SK-N-SH (cell line): ENCODE measurements around the gene MACROD2.

ENCODE experiments used
- ELF1 ChIP-seq: IDR thresholded peaks from 2 replicates; pipeline ENCODE4 v1.4.0; 2012
- GATA2 ChIP-seq: sonication (generic); formaldehyde crosslinking; IDR thresholded peaks from 2 replicates; pipeline ENCODE4 v1.5.0; 2020; ENCODE audit warnings: mild to moderate bottlenecking, missing genetic modification reagents
- JUND ChIP-seq: IDR thresholded peaks from 2 replicates; pipeline ENCODE4 v1.4.0; 2012
- MXI1 ChIP-seq: IDR thresholded peaks from 2 replicates; pipeline ENCODE4 v1.6.1; 2012; ENCODE audit warnings: mild to moderate bottlenecking, low read depth, low read length, improper control_type of control experiment
- NFIC ChIP-seq: IDR thresholded peaks from 2 replicates; pipeline ENCODE4 v1.4.0; 2012; ENCODE audit warnings: borderline replicate concordance
- POLR2AphosphoS5 ChIP-seq: IDR thresholded peaks from 2 replicates; pipeline ENCODE4 v1.6.1; 2012; ENCODE audit warnings: low read depth, low read length
- SIN3A ChIP-seq: IDR thresholded peaks from 2 replicates; pipeline ENCODE4 v1.6.1; 2012; ENCODE audit warnings: low read depth, mild to moderate bottlenecking, low read length, moderate library complexity, borderline replicate concordance
- USF1 ChIP-seq: IDR thresholded peaks from 2 replicates; pipeline ENCODE4 v1.4.0; 2012; ENCODE audit warnings: low read depth, borderline replicate concordance
- USF2 ChIP-seq: fragments of 150-350 bp; IDR thresholded peaks from 2 replicates; pipeline ENCODE4 v1.6.1; 2017; ENCODE audit warnings: antibody characterized with exemption, low read length, low read depth, borderline replicate concordance
- YY1 ChIP-seq: IDR thresholded peaks from 2 replicates; pipeline ENCODE4 v1.4.0; 2012; ENCODE audit warnings: low read depth, mild to moderate bottlenecking
- ZBTB33 ChIP-seq: IDR thresholded peaks from 2 replicates; pipeline ENCODE4 v1.4.0; 2012; ENCODE audit warnings: low read depth, borderline replicate concordance
- TF ChIP-seq, protein P1 (sequence below): fragments of 200-600 bp; sonication (generic); IDR thresholded peaks from 2 replicates; pipeline ENCODE4 v1.6.1; 2017; ENCODE audit warnings: antibody characterized with exemption, mild to moderate bottlenecking, moderate library complexity
- TF ChIP-seq, protein P2 (sequence below): IDR thresholded peaks from 2 replicates; pipeline ENCODE4 v1.6.1; 2012; ENCODE audit warnings: mild to moderate bottlenecking, low read depth, low read length, moderate library complexity

GRCh38 chr20:14521436-14521835 is 526.1 kb downstream of the MACROD2 start:
- no peak for TF ChIP-seq USF1
- TF ChIP-seq ELF1, result no peak
- TF ChIP-seq, protein P1, sequence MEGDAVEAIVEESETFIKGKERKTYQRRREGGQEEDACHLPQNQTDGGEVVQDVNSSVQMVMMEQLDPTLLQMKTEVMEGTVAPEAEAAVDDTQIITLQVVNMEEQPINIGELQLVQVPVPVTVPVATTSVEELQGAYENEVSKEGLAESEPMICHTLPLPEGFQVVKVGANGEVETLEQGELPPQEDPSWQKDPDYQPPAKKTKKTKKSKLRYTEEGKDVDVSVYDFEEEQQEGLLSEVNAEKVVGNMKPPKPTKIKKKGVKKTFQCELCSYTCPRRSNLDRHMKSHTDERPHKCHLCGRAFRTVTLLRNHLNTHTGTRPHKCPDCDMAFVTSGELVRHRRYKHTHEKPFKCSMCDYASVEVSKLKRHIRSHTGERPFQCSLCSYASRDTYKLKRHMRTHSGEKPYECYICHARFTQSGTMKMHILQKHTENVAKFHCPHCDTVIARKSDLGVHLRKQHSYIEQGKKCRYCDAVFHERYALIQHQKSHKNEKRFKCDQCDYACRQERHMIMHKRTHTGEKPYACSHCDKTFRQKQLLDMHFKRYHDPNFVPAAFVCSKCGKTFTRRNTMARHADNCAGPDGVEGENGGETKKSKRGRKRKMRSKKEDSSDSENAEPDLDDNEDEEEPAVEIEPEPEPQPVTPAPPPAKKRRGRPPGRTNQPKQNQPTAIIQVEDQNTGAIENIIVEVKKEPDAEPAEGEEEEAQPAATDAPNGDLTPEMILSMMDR, result no peak
- no peak for TF ChIP-seq YY1
- no peak for TF ChIP-seq MXI1
- no peak for TF ChIP-seq POLR2AphosphoS5
- TF ChIP-seq USF2, result no peak
- no peak for TF ChIP-seq NFIC
- TF ChIP-seq ZBTB33, result no peak
- no peak for TF ChIP-seq SIN3A
- no peak for TF ChIP-seq JUND
- TF ChIP-seq, protein P2, sequence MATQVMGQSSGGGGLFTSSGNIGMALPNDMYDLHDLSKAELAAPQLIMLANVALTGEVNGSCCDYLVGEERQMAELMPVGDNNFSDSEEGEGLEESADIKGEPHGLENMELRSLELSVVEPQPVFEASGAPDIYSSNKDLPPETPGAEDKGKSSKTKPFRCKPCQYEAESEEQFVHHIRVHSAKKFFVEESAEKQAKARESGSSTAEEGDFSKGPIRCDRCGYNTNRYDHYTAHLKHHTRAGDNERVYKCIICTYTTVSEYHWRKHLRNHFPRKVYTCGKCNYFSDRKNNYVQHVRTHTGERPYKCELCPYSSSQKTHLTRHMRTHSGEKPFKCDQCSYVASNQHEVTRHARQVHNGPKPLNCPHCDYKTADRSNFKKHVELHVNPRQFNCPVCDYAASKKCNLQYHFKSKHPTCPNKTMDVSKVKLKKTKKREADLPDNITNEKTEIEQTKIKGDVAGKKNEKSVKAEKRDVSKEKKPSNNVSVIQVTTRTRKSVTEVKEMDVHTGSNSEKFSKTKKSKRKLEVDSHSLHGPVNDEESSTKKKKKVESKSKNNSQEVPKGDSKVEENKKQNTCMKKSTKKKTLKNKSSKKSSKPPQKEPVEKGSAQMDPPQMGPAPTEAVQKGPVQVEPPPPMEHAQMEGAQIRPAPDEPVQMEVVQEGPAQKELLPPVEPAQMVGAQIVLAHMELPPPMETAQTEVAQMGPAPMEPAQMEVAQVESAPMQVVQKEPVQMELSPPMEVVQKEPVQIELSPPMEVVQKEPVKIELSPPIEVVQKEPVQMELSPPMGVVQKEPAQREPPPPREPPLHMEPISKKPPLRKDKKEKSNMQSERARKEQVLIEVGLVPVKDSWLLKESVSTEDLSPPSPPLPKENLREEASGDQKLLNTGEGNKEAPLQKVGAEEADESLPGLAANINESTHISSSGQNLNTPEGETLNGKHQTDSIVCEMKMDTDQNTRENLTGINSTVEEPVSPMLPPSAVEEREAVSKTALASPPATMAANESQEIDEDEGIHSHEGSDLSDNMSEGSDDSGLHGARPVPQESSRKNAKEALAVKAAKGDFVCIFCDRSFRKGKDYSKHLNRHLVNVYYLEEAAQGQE, result no peak
- TF ChIP-seq GATA2 (CRISPR knock-in tag), result no peak
